Placental epithelial cell (primary cell): Measurements from ENCODE around the gene USP3. TPM values are rescaled to one million over a fixed set of nuclear protein-coding genes. Genes with fewer than 3 reads are reported as not detected.

Experiments used
- total RNA-seq: library from RNA; depleted of rRNA; stranded (reverse); fragments of >200 nt; gene quantifications from 2 replicates; pipeline ENCODE4 v1.2.3, GENCODE V29; 2012

The USP3 gene
- 35.7 and 47.9 TPM in 2 replicates for total RNA-seq

DNA sequence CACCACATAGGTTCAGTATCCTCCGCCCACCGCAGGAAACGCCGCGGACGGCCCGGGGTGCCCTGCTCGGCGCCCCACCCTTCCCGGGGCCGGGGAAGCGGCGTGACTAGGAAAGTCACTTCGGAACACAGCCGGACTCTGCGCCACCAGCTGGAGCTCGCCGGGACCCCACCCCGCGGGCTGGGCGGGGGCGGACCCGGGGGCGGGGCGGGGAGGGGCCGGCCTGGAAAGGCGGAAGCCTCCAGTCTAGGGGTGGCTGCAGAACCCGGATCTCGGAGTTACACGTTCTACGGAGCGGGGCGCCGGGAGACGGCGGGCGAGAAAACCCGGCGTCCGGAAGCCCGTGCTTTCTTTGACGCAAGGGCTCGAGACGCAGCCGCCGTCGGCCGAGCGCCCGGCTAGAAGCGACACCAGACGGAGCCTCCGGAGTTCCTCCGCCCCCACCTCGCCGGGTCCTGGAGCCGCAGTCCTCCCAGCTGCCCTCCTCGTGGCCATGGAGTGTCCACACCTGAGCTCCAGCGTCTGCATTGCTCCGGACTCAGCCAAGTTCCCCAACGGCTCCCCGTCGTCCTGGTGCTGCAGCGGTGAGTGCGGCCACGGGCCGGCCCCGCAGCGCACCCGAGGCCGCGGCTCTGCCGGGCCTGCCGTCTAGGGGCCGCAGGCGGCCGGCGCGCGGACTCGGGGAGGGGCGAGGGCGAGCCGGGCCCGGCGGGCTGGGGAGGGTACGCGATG, at the start of gene USP3:
TSS of gene USP3 (plus strand) at position 347 of the 732 bp plus-strand sequence. CDS start at position 494, 147 bp downstream.

DNA sequence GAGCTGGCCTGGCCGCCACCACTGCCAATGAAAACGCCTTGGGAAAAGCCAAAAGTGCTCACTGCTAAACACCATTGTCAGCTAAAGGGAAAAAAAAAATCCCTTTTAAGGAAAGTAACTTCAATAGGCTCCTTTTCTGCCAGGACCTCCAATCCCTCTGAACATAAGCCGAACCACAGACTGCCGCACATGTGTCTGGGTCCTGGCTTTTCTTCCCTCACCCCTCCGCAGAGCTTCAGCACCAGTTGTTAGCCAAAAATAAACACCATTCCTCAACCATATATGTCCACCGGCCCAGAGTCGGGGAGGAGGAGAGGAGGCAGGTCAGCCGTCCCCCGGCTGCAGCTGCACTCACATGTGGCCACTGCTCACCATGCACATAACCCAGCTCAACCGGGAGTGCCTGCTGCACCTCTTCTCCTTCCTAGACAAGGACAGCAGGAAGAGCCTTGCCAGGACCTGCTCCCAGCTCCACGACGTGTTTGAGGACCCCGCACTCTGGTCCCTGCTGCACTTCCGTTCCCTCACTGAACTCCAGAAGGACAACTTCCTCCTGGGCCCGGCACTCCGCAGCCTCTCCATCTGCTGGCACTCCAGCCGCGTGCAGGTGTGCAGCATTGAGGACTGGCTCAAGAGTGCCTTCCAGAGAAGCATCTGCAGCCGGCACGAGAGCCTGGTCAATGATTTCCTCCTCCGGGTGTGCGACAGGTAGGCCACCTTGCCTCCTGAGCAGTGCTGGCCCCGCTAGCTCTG, 92.8 kb downstream of the USP3 start, which contains the start of gene FBXL22:
TSS of gene FBXL22 (plus strand) at position 350 of the 753 bp plus-strand sequence. CDS start at position 356, 6 bp downstream.

Other genes starting within 250 kb of the USP3 start
- 10.2 and 16.9 TPM in 2 replicates for gene APH1B, start 227.0 kb upstream of the USP3 start, total RNA-seq
- gene CA12, start 122.7 kb upstream of the USP3 start, total RNA-seq = 0.39 and 0.87 TPM in 2 replicates
- 0.22 and 0.39 TPM in 2 replicates for gene FBXL22, start 92.8 kb downstream of the USP3 start, total RNA-seq